ENCODE measurements around the gene LPAR1. TPM values are rescaled to one million over a fixed set of nuclear protein-coding genes. Genes with fewer than 3 reads are reported as not detected.

The LPAR1 gene, protein sequence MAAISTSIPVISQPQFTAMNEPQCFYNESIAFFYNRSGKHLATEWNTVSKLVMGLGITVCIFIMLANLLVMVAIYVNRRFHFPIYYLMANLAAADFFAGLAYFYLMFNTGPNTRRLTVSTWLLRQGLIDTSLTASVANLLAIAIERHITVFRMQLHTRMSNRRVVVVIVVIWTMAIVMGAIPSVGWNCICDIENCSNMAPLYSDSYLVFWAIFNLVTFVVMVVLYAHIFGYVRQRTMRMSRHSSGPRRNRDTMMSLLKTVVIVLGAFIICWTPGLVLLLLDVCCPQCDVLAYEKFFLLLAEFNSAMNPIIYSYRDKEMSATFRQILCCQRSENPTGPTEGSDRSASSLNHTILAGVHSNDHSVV
- 103 and 121 TPM in 2 replicates for total RNA-seq

DNA sequence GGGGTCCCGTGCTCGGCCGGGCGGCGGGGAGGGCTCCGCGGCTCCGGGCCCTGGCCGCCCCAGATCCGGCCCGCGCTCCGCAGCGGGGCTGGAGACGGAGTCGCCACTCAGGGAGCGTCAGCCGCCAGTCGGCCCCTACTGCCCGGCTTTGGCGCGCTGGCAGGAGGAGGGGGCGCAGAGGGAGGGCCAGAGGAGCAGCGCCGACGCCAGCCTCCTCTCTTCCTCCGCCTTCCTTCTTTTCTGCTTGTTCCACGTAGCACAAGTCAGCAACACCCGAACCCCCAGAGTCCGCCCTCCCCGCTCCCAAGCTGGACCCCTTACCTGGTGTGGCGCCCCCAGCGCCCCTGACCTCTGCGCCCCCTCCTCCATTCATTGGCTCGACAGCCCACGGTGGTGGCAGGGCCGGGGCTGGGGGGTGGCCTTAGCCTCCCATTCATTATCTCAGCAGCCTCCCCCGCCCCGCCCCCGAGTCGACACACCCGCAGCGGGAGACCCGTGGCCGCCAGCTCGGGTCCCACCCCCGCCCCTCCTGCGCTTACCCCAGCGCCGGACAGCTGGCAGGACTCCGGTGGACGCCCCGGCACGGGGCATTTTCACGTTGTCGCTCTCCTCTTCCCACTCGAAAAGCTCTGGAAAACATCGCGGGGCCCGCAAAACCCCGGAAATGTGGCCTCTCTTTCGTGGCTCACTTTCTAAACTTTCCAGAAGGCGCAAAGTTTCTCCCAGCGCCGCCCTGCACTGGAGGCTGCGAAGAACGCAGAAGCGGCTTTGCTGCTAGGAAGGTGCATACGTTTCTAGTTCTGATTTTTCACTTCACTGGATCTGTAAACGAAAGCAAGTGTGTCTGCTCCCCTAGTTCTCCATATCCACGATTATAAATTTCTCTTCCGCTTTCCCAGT lies at the start of gene LPAR1:
Gene LPAR1, minus strand, starts transcription at position 140 of the 900 bp plus-strand sequence. CDS start 66,353 bp downstream, outside the sequence.

Measured in myometrial cell (primary cell).